Activated CD4-positive, alpha-beta T cell treated with anti-CD3 and anti-CD28 coated beads, Interleukin-2, amount 10 ng/mL, durations not matched to agents 7 days and 5 days (primary cell): ENCODE results near the gene GOLGA8B. TPM values are rescaled to one million over a fixed set of nuclear protein-coding genes. Genes with fewer than 3 reads are reported as not detected.
A peak's percentile ranks its signal among the peaks of the same experiment; 100 is the strongest.
"Not testable (repeated sequence)": the region's sequence is repeated elsewhere in the genome, so short reads cannot be mapped to it uniquely, and the experiment has no call there.

ENCODE experiments used
- CTCF ChIA-PET: fragments of 350-600 bp; sonication (Branson Sonifier 250); formaldehyde crosslinking; loops from one replicate; lab custom pipeline; 2021; ENCODE audit warnings: antibody characterized with exemption; lab: Charles Lee
- POLR2A ChIA-PET: fragments of 350-600 bp; sonication (Branson Sonifier 250); formaldehyde crosslinking; loops from one replicate; lab custom pipeline; 2021; ENCODE audit warnings: antibody characterized with exemption; lab: Charles Lee
- DNase-seq: peaks from one replicate; pipeline ENCODE4 v3.0.0-alpha.2; 2020
- H3K27ac Mint-ChIP-seq: one replicate; pipeline ENCODE4 v1.8.0; 2021; ENCODE audit warnings: mild to moderate bottlenecking, moderate library complexity, mixed read lengths
- H3K27me3 Mint-ChIP-seq: one replicate; pipeline ENCODE4 v1.8.0; 2021; ENCODE audit warnings: mixed read lengths
- H3K36me3 Mint-ChIP-seq: one replicate; pipeline ENCODE4 v1.8.0; 2021; ENCODE audit warnings: low read depth, mixed read lengths
- H3K4me1 Mint-ChIP-seq: one replicate; pipeline ENCODE4 v1.8.0; 2021; ENCODE audit warnings: mixed read lengths
- H3K4me3 Mint-ChIP-seq: one replicate; pipeline ENCODE4 v1.8.0; 2021; ENCODE audit warnings: mild to moderate bottlenecking, moderate library complexity, mixed read lengths
- H3K9me3 Mint-ChIP-seq: one replicate; pipeline ENCODE4 v1.8.0; 2021; ENCODE audit warnings: mixed read lengths
- total RNA-seq, 2 experiments: library from RNA; stranded (reverse); gene quantifications; one replicate each; pipeline ENCODE4 v1.2.3, GENCODE V29; 2021

GOLGA8B gene
- total RNA-seq, 2 experiments from 2014 or later: 111 to 130 TPM

GRCh38 chr15:34572921-34573320 lies 10.5 kb downstream of the GOLGA8B start:
- H3K27ac Mint-ChIP-seq, POLR2A ChIA-PET, H3K9me3 Mint-ChIP-seq, H3K36me3 Mint-ChIP-seq, H3K27me3 Mint-ChIP-seq, CTCF ChIA-PET, DNase-seq, H3K4me3 Mint-ChIP-seq: not testable (repeated sequence)
- peaks cover 23% of the 10 kb centered on the region for H3K4me1 Mint-ChIP-seq

- H3K4me1 Mint-ChIP-seq: peaks cover 22% of the 10 kb centered on the region
- H3K27me3 Mint-ChIP-seq, DNase-seq, H3K36me3 Mint-ChIP-seq, CTCF ChIA-PET, H3K4me3 Mint-ChIP-seq, H3K9me3 Mint-ChIP-seq: not testable (repeated sequence)
- POLR2A ChIA-PET: interaction anchor here (0.6 kb wide), 1 partner anchor 11 kb away, joined by 3 read pairs; no protein-coding TSS in a partner anchor
- H3K27ac Mint-ChIP-seq: peak overlapping the region; percentile 42
Measured at GRCh38 chr15:34572019-34572641, 11.3 kb downstream of the GOLGA8B start.

- H3K4me3 Mint-ChIP-seq, CTCF ChIA-PET, H3K36me3 Mint-ChIP-seq: not testable (repeated sequence)
Measured at GRCh38 chr15:34569670-34570396, 13.6 kb downstream of the GOLGA8B start.

GRCh38 chr15:34567174-34567573 lies 16.3 kb downstream of the GOLGA8B start:
- CTCF ChIA-PET, H3K9me3 Mint-ChIP-seq, H3K27me3 Mint-ChIP-seq, H3K36me3 Mint-ChIP-seq, H3K4me3 Mint-ChIP-seq, H3K27ac Mint-ChIP-seq, DNase-seq, POLR2A ChIA-PET: not testable (repeated sequence)
- H3K4me1 Mint-ChIP-seq: peaks cover 14% of the 10 kb centered on the region

More at GRCh38 chr15:34569670-34570396, 13.6 kb downstream of the GOLGA8B start:
- H3K4me1 Mint-ChIP-seq: peaks cover 20% of the 10 kb centered on the region
- POLR2A ChIA-PET, H3K27ac Mint-ChIP-seq, DNase-seq, H3K9me3 Mint-ChIP-seq, H3K27me3 Mint-ChIP-seq: not testable (repeated sequence)

- H3K9me3 Mint-ChIP-seq, H3K36me3 Mint-ChIP-seq, CTCF ChIA-PET, DNase-seq, H3K4me1 Mint-ChIP-seq, H3K27me3 Mint-ChIP-seq, POLR2A ChIA-PET, H3K4me3 Mint-ChIP-seq: not testable (repeated sequence)
- peak overlapping the region; percentile 58 for H3K27ac Mint-ChIP-seq
Measured at GRCh38 chr15:34564711-34565110, 18.7 kb downstream of the GOLGA8B start.

GRCh38 chr15:34560814-34561213 lies 22.6 kb downstream of the GOLGA8B start:
- not testable (repeated sequence) for H3K27me3 Mint-ChIP-seq

GRCh38 chr15:34559764-34560163 lies 23.7 kb downstream of the GOLGA8B start:
- POLR2A ChIA-PET, DNase-seq, H3K9me3 Mint-ChIP-seq, H3K27me3 Mint-ChIP-seq, H3K27ac Mint-ChIP-seq, CTCF ChIA-PET, H3K4me1 Mint-ChIP-seq, H3K4me3 Mint-ChIP-seq, H3K36me3 Mint-ChIP-seq: not testable (repeated sequence)

More at GRCh38 chr15:34560814-34561213, 22.6 kb downstream of the GOLGA8B start:
- H3K36me3 Mint-ChIP-seq, POLR2A ChIA-PET, H3K4me1 Mint-ChIP-seq, DNase-seq, CTCF ChIA-PET, H3K9me3 Mint-ChIP-seq, H3K27ac Mint-ChIP-seq, H3K4me3 Mint-ChIP-seq: not testable (repeated sequence)

- H3K4me3 Mint-ChIP-seq, H3K9me3 Mint-ChIP-seq, H3K27me3 Mint-ChIP-seq, POLR2A ChIA-PET, H3K27ac Mint-ChIP-seq, H3K36me3 Mint-ChIP-seq, CTCF ChIA-PET, DNase-seq, H3K4me1 Mint-ChIP-seq: not testable (repeated sequence)
Measured at GRCh38 chr15:34555162-34555561, 28.3 kb downstream of the GOLGA8B start.

GRCh38 chr15:34554716-34555115 lies 28.7 kb downstream of the GOLGA8B start:
- H3K4me1 Mint-ChIP-seq, CTCF ChIA-PET, POLR2A ChIA-PET, DNase-seq, H3K27ac Mint-ChIP-seq, H3K36me3 Mint-ChIP-seq, H3K27me3 Mint-ChIP-seq, H3K4me3 Mint-ChIP-seq, H3K9me3 Mint-ChIP-seq: not testable (repeated sequence)

GRCh38 chr15:34554126-34554525 lies 29.3 kb downstream of the GOLGA8B start:
- CTCF ChIA-PET, H3K9me3 Mint-ChIP-seq, POLR2A ChIA-PET, H3K27me3 Mint-ChIP-seq, H3K36me3 Mint-ChIP-seq, H3K4me3 Mint-ChIP-seq, H3K4me1 Mint-ChIP-seq, DNase-seq: not testable (repeated sequence)
- peak overlapping the region; percentile 50 for H3K27ac Mint-ChIP-seq

- H3K27ac Mint-ChIP-seq, H3K4me3 Mint-ChIP-seq, CTCF ChIA-PET, H3K9me3 Mint-ChIP-seq, DNase-seq, POLR2A ChIA-PET, H3K36me3 Mint-ChIP-seq, H3K27me3 Mint-ChIP-seq, H3K4me1 Mint-ChIP-seq: not testable (repeated sequence)
Measured at GRCh38 chr15:34550129-34550528, 33.3 kb downstream of the GOLGA8B start.

GRCh38 chr15:34549381-34549809 lies 34.1 kb downstream of the GOLGA8B start:
- H3K4me3 Mint-ChIP-seq, H3K27ac Mint-ChIP-seq, POLR2A ChIA-PET, H3K9me3 Mint-ChIP-seq, CTCF ChIA-PET, H3K36me3 Mint-ChIP-seq, H3K27me3 Mint-ChIP-seq, H3K4me1 Mint-ChIP-seq, DNase-seq: not testable (repeated sequence)

- H3K27me3 Mint-ChIP-seq, POLR2A ChIA-PET, H3K4me3 Mint-ChIP-seq, DNase-seq, H3K4me1 Mint-ChIP-seq, H3K27ac Mint-ChIP-seq, CTCF ChIA-PET, H3K36me3 Mint-ChIP-seq, H3K9me3 Mint-ChIP-seq: not testable (repeated sequence)
Measured at GRCh38 chr15:34543860-34544649, 39.4 kb downstream of the GOLGA8B start.
